NCI-H1436 treated with DMSO at 0.1 percent for 48 hours (cell line): Measurements from ENCODE around the gene HIVEP3.

Source experiments
- DNase-seq: peaks from one replicate; lab custom pipeline; 2025; lab: John Stamatoyannopoulos, UW

Gene HIVEP3

DNA sequence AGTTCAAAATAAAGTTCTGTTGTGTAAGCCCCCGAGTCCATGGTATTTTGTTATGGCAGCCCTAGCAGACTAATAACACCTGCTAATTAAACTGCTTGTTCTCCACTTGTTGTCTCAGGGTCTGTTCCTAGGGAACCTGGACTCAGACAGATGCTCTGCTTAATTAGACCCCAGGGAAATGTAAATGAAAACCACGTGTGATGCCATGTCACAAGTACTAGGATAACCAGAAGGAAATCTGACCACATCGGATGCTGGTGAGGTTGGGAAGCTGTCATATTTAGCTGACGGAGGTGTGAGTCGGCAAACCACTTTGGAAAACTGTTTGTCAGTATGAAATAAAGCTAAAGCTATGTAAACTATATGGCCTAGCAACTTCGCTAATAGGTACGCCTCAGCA, 453.8 kb downstream of the HIVEP3 start:
- DNase-seq, result no peak

DNA sequence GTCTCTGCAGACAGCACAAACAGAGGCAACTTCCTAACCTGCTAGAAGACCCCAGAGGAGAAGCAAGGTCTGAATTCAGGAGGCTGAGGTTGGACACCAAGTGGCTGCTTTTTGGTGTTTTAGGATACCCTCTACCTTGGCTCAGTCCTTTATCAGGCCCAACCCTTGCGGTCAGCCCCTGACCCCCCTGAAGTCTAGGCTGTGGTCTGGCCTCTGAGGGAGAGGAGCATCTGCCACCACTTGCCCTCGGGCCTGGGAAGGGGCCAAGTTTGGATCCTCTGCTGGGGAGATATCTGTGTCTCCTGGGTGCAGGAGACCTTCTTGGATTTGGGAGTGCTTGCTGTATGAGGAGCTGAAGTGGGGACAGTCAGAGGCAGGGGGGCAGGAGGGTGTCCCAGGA, 455.2 kb downstream of the HIVEP3 start:
- no peak for DNase-seq

DNA sequence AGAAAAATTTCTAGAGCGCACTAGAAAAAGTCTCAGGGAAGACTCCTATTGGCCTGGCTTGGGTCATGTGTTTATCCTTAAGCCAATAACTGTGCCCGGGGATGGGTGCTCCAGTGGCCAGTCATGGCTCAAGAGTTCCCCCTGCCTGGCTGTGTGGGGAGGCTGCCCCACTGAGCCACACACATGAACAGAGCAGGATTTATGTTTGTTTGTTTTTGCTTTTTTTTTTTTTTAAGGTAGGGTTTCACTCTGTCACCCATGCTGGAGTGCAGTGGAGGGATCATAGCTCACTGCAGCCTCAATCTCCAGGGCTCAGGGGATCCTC, 456.1 kb downstream of the HIVEP3 start:
- DNase-seq, result no peak

DNA sequence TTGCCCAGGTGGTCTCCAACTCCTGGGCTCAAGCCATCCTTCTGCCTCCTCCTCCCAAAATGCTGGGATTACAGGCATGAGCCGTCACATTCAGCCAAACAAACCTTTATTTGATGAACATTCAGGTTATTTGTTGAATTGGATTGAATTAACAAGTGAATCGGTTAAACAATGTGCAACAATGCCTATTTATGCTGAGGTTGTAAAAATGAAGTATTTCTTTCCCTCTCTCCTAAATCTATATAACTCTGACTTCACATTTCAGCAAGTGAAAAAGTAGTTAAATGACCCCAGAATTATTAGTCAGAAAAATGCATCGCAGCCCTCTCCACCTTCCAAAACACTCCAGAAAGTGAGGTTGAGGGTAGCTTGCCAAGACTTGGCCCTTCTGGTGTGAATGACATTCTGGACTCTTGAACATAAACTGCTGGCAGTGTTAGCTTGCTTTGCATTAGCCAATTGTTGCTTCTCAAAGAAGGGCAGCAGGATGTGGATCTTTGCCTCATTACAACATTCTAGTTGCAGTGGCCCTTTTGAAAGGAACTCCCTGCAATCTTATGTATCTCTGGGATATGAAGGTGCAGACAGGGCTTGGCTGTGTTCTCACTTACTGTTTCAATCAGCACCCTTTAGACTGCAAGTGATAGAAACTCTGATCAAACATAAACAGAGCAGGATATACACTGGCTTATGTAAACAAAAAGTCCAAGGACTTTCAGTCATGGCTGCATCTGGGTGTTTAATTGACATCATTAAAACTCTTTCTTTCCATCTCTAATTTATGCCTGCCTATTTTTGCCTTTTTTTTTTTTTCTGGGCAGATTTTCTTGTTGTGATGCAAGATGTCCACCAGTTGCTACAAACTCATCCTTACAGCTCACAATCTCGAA, 456.7 kb downstream of the HIVEP3 start:
- DNase-seq, result no peak

DNA sequence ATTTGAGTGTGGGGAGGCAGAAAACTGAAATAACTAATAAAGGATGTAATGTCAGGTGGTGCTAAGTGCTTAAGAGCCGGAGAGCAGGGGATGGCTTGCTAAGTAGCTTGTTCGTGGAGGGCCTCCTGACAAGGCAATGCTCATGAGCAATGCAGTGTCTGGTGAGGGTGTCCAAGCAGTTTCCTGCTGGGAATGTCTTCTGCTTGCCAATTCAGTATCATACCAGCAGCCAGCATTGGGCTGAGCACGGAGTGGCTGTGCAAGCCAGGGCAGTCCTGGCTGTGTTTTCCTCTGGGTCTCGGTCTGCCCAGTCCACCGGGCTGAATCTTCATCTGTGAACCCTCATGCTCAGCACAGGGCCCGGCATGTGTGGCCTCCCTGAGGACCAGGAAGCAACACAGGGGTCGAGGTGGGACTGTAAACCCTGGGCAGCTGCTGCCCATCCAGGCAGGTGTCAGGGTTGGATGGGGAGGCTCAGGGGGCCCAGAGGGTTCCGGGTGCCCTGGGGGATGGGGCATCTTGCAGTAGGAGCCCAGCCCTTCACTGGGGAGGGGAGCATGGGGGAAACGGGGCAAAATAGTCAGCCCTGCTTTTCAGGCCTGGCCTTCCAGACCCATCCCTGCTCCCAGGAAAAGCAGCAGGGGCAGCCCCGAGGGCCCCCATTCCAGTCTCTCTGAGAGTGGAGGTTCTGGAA, 461.7 kb downstream of the HIVEP3 start:
- DNase-seq, result no peak
